Activated CD8-positive, alpha-beta T cell treated with anti-CD3 and anti-CD28 coated beads for 36 hours (primary cell): ENCODE measurements around the gene SAMD7. TPM values are rescaled to one million over a fixed set of nuclear protein-coding genes. Genes with fewer than 3 reads are reported as not detected.

Source experiments
- ATAC-seq: fragments of 200-7000 bp; cut with Tn5 transposase; one replicate; pipeline ENCODE4 v1.10.0; 2021; ENCODE audit warnings: mild to moderate bottlenecking, moderate library complexity
- CTCF ChIA-PET: fragments of 350-600 bp; sonication (Branson Sonifier 250); formaldehyde crosslinking; loops from one replicate; lab custom pipeline; 2021; ENCODE audit warnings: antibody characterized with exemption; lab: Charles Lee
- POLR2A ChIA-PET: fragments of 350-600 bp; sonication (Branson Sonifier 250); formaldehyde crosslinking; loops from one replicate; lab custom pipeline; 2021; ENCODE audit warnings: antibody characterized with exemption; lab: Charles Lee
- DNase-seq: peaks from one replicate; pipeline ENCODE4 v3.0.0-alpha.2; 2020
- H3K27ac Mint-ChIP-seq: one replicate; pipeline ENCODE4 v1.8.0; 2021; ENCODE audit warnings: mild to moderate bottlenecking, mixed read lengths
- H3K27me3 Mint-ChIP-seq: one replicate; pipeline ENCODE4 v1.8.0; 2021; ENCODE audit warnings: mixed read lengths
- H3K36me3 Mint-ChIP-seq: one replicate; pipeline ENCODE4 v1.8.0; 2021; ENCODE audit warnings: low read depth, mixed read lengths
- H3K4me1 Mint-ChIP-seq: one replicate; pipeline ENCODE4 v1.8.0; 2021; ENCODE audit warnings: low read depth, mixed read lengths
- H3K4me3 Mint-ChIP-seq: one replicate; pipeline ENCODE4 v1.8.0; 2021; ENCODE audit warnings: mild to moderate bottlenecking, moderate library complexity, mixed read lengths
- H3K9me3 Mint-ChIP-seq: one replicate; pipeline ENCODE4 v1.8.0; 2021; ENCODE audit warnings: mixed read lengths
- CTCF ChIP-seq: fragments of 200-600 bp; IDR thresholded peaks from one replicate; pipeline ENCODE4 v1.8.0; 2022; ENCODE audit warnings: antibody characterized with exemption, mild to moderate bottlenecking
- intact Hi-C: fragments of 100-400 bp; cut with micrococcal nuclease; formaldehyde crosslinking; loops from one replicate; pipeline ENCODE4 v1.10.0; 2022
- total RNA-seq, 2 experiments: library from RNA; stranded (reverse); gene quantifications; one replicate each; pipeline ENCODE4 v1.2.3, GENCODE V29; 2021

SAMD7 gene
- total RNA-seq, 2 experiments from 2014 or later = not detected

GRCh38 chr3:169939751-169940150, 28.4 kb downstream of the SAMD7 start:
- ChIA-PET CTCF (no interaction called here), POLR2A (interaction anchor here (0.7 kb wide), 1 partner anchor 148 kb away, joined by 3 read pairs; no protein-coding TSS in a partner anchor)
- H3K9me3 Mint-ChIP-seq = no peaks in the 10 kb centered on the region
- H3K4me1 Mint-ChIP-seq = peaks cover 8% of the 10 kb centered on the region
- DNase-seq (no peak), ATAC-seq (no peak)
- TF ChIP-seq CTCF = no peak
- intact Hi-C loops = no loop called here
- H3K27me3 Mint-ChIP-seq = peaks cover 4% of the 10 kb centered on the region
- no peak overlapping the region for H3K4me3 Mint-ChIP-seq
- H3K36me3 Mint-ChIP-seq = no peaks in the 10 kb centered on the region
- H3K27ac Mint-ChIP-seq = no peak overlapping the region

GRCh38 chr3:169940470-169941181, 29.3 kb downstream of the SAMD7 start:
- intact Hi-C loops = no loop called here
- Mint-ChIP-seq H3K4me1 (peaks cover 14% of the 10 kb centered on the region), H3K4me3 (no peak overlapping the region), H3K27ac (no peak overlapping the region), H3K27me3 (peaks cover 4% of the 10 kb centered on the region), H3K9me3 (no peaks in the 10 kb centered on the region), H3K36me3 (no peaks in the 10 kb centered on the region)
- POLR2A ChIA-PET = no interaction called here
- DNase-seq (no peak), ATAC-seq (no peak)
- CTCF ChIA-PET = no interaction called here
- TF ChIP-seq CTCF = no peak

- H3K4me1 Mint-ChIP-seq = peaks cover 29% of the 10 kb centered on the region
- ATAC-seq (peak; percentile 93), DNase-seq (peak; percentile 75)
- peak overlapping the region; percentile 18 for H3K4me3 Mint-ChIP-seq
- H3K27me3 Mint-ChIP-seq = peaks cover 4% of the 10 kb centered on the region
- ChIA-PET CTCF (interaction anchor here (1.2 kb wide), 1 partner anchor 22 kb away, joined by 4 read pairs; no protein-coding TSS in a partner anchor), POLR2A (interaction anchor here (0.7 kb wide), 1 partner anchor 43 kb away, joined by 4 read pairs; no protein-coding TSS in a partner anchor)
- no peak for TF ChIP-seq CTCF
- H3K36me3 Mint-ChIP-seq = no peaks in the 10 kb centered on the region
- intact Hi-C loops = no loop called here
- H3K27ac Mint-ChIP-seq = peak overlapping the region; percentile 54
- H3K9me3 Mint-ChIP-seq = no peaks in the 10 kb centered on the region
Measured at GRCh38 chr3:169945313-169945712, 33.9 kb downstream of the SAMD7 start.

GRCh38 chr3:169946336-169946735, 35.0 kb downstream of the SAMD7 start:
- Mint-ChIP-seq H3K27me3 (peaks cover 4% of the 10 kb centered on the region), H3K4me1 (peaks cover 24% of the 10 kb centered on the region), H3K36me3 (no peaks in the 10 kb centered on the region), H3K4me3 (no peak overlapping the region), H3K9me3 (no peaks in the 10 kb centered on the region), H3K27ac (no peak overlapping the region)
- TF ChIP-seq CTCF = no peak
- ATAC-seq (no peak), DNase-seq (no peak)
- CTCF ChIA-PET = no interaction called here
- POLR2A ChIA-PET = interaction anchor here (1.0 kb wide), 1 partner anchor 20 kb away, joined by 3 read pairs; no protein-coding TSS in a partner anchor
- intact Hi-C loops = no loop called here
